Neural cell (in vitro differentiated cells): ENCODE results near the gene LRP2. TPM values are rescaled to one million over a fixed set of nuclear protein-coding genes. Genes with fewer than 3 reads are reported as not detected.

Experiments used
- H2AFZ ChIP-seq: fragments of 200-600, 300-800 bp; sonication (generic), shearing (Covaris generic); 2 replicates; pipeline ENCODE4 v1.6.0; 2014; ENCODE audit warnings: low read depth, mild to moderate bottlenecking, antibody characterized with exemption, low read length, moderate library complexity
- H3F3A ChIP-seq: fragments of 200-600 bp; shearing (Covaris generic); 2 replicates; pipeline ENCODE4 v1.6.1; 2016; ENCODE audit warnings: mild to moderate bottlenecking, moderate library complexity, mixed read lengths, antibody characterized with exemption, low read length; ENCODE audit not compliant: insufficient read depth, poor library complexity, severe bottlenecking
- H3K27ac ChIP-seq: fragments of 200-600, 300-800 bp; sonication (generic), shearing (Covaris generic); 2 replicates; pipeline ENCODE4 v1.5.1; 2014; ENCODE audit warnings: mild to moderate bottlenecking, low read length, moderate library complexity
- H3K27me3 ChIP-seq: fragments of 300-800, 200-600 bp; sonication (generic), shearing (Covaris generic); 2 replicates; pipeline ENCODE4 v1.6.0; 2014; ENCODE audit warnings: mild to moderate bottlenecking, low read depth, low read length, moderate library complexity; ENCODE audit not compliant: insufficient read depth
- H3K36me3 ChIP-seq: fragments of 300-800, 200-600 bp; sonication (generic), shearing (Covaris generic); 2 replicates; pipeline ENCODE4 v1.5.1; 2014; ENCODE audit warnings: mild to moderate bottlenecking, antibody characterized with exemption, low read length, moderate library complexity; ENCODE audit not compliant: insufficient read depth
- H3K4me2 ChIP-seq: fragments of 300-800, 200-600 bp; sonication (generic), shearing (Covaris generic); 2 replicates; pipeline ENCODE4 v1.6.0; 2014; ENCODE audit warnings: mild to moderate bottlenecking, low read length
- H3K4me3 ChIP-seq: fragments of 300-800, 200-600 bp; sonication (generic), shearing (Covaris generic); 2 replicates; pipeline ENCODE4 v1.5.1; 2014; ENCODE audit warnings: mild to moderate bottlenecking, low read length, moderate library complexity
- H3K79me2 ChIP-seq: fragments of 200-600 bp; shearing (Covaris generic); replicated peaks from 2 replicates; pipeline ENCODE4 v1.6.0; 2014; ENCODE audit warnings: mild to moderate bottlenecking, low read length, moderate library complexity; ENCODE audit not compliant: insufficient read depth
- H3K9ac ChIP-seq: fragments of 300-800, 200-600 bp; sonication (generic), shearing (Covaris generic); 2 replicates; pipeline ENCODE4 v1.6.1; 2016; ENCODE audit warnings: mild to moderate bottlenecking, low read length, mixed read lengths
- H3K9me2 ChIP-seq: fragments of 200-600 bp; shearing (Covaris generic); 2 replicates; pipeline ENCODE4 v1.6.1; 2016; ENCODE audit warnings: mild to moderate bottlenecking, low read length, mixed read lengths; ENCODE audit not compliant: insufficient read depth
- H3K9me3 ChIP-seq: fragments of 200-600, 300-800 bp; sonication (generic), shearing (Covaris generic); 2 replicates; pipeline ENCODE4 v1.6.1; 2016; ENCODE audit warnings: mild to moderate bottlenecking, mixed run types, low read length, moderate library complexity, mixed read lengths
- H4K20me1 ChIP-seq: fragments of 200-600 bp; shearing (Covaris generic); 2 replicates; pipeline ENCODE4 v1.6.1; 2016; ENCODE audit warnings: mild to moderate bottlenecking, mixed run types; ENCODE audit not compliant: insufficient read depth
- CTCF ChIP-seq: fragments of 450-650 bp; IDR thresholded peaks from 2 replicates; pipeline ENCODE4 v1.5.1; 2014; ENCODE audit warnings: antibody characterized with exemption, mild to moderate bottlenecking, moderate library complexity; ENCODE audit not compliant: poor library complexity, severe bottlenecking
- EP300 ChIP-seq: fragments of 450-650 bp; conservative IDR thresholded peaks from 2 replicates; pipeline ENCODE4 v1.6.1; 2014; ENCODE audit warnings: antibody characterized with exemption, mild to moderate bottlenecking, moderate library complexity; ENCODE audit not compliant: poor library complexity, severe bottlenecking
- EZH2 ChIP-seq: fragments of 200-600, 300-800 bp; shearing (Covaris generic), sonication (generic); IDR thresholded peaks from 2 replicates; pipeline ENCODE4 v1.6.1; 2014; ENCODE audit warnings: antibody characterized with exemption, low read length, borderline replicate concordance, mild to moderate bottlenecking; ENCODE audit not compliant: insufficient read depth, poor library complexity, severe bottlenecking
- POLR2AphosphoS5 ChIP-seq: IDR thresholded peaks from 2 replicates; pipeline ENCODE4 v1.6.1; 2012
- RAD21 ChIP-seq: fragments of 450-650 bp; conservative IDR thresholded peaks from 2 replicates; pipeline ENCODE4 v1.6.1; 2014; ENCODE audit warnings: antibody characterized with exemption, mild to moderate bottlenecking, moderate library complexity
- REST ChIP-seq: IDR thresholded peaks from 2 replicates; pipeline ENCODE4 v1.6.1; 2012; ENCODE audit warnings: borderline replicate concordance
- SMC3 ChIP-seq: fragments of 450-650 bp; conservative IDR thresholded peaks from 2 replicates; pipeline ENCODE4 v1.6.1; 2014; ENCODE audit warnings: antibody characterized with exemption, mild to moderate bottlenecking, moderate library complexity; ENCODE audit not compliant: poor library complexity
- polyA plus RNA-seq: library from polyadenylated mRNA; depleted of rRNA; stranded (reverse); fragments of >200 nt; gene quantifications from 2 replicates; pipeline ENCODE4 v1.2.3, GENCODE V29; 2014

LRP2 gene
- polyA plus RNA-seq, 1 donor from 2014 or later, result 1.8 TPM

- no peaks in the 10 kb centered on the region for H3K27me3 ChIP-seq
- H3K9me2 ChIP-seq, result no peaks in the 10 kb centered on the region
- TF ChIP-seq RAD21 (no peak), POLR2AphosphoS5 (no peak), REST (no peak)
- H4K20me1 ChIP-seq, result no peaks in the 10 kb centered on the region
- no peaks in the 10 kb centered on the region for H3K9me3 ChIP-seq
- no peaks in the 10 kb centered on the region for H3F3A ChIP-seq
- no peaks in the 10 kb centered on the region for H3K79me2 ChIP-seq
- H3K27ac ChIP-seq, result no peak overlapping the region
- no peak overlapping the region for H2AFZ ChIP-seq
- H3K4me2 ChIP-seq, result no peak overlapping the region
- no peak overlapping the region for H3K4me3 ChIP-seq
- H3K36me3 ChIP-seq, result no peaks in the 10 kb centered on the region
- H3K9ac ChIP-seq, result no peak overlapping the region
Measured at GRCh38 chr2:169349535-169349934, 12.8 kb downstream of the LRP2 start.

- Histone ChIP-seq H3F3A (no peaks in the 10 kb centered on the region), H3K27me3 (no peaks in the 10 kb centered on the region), H3K4me2 (no peak overlapping the region), H3K9me2 (no peaks in the 10 kb centered on the region), H3K4me3 (no peak overlapping the region), H4K20me1 (no peaks in the 10 kb centered on the region), H3K79me2 (no peaks in the 10 kb centered on the region), H3K36me3 (no peaks in the 10 kb centered on the region), H2AFZ (no peak overlapping the region), H3K9ac (no peak overlapping the region), H3K9me3 (no peaks in the 10 kb centered on the region), H3K27ac (no peak overlapping the region)
- TF ChIP-seq REST (no peak), RAD21 (no peak), POLR2AphosphoS5 (no peak), SMC3 (no peak), EZH2 (no peak), CTCF (no peak), EP300 (no peak)
Measured at GRCh38 chr2:169348321-169349024, 13.9 kb downstream of the LRP2 start.
